Right lobe of liver (tissue), 6 donors: ENCODE measurements around the gene ALOXE3. TPM values are rescaled to one million over a fixed set of nuclear protein-coding genes. Genes with fewer than 3 reads are reported as not detected.

Experiments
- ATAC-seq, 4 donors: fragments of 200-7000 bp; cut with Tn5 transposase; one replicate each; pipeline ENCODE4 v1.9.1; 2020; ENCODE audit warnings: mild to moderate bottlenecking in 4 of 4, moderate library complexity in 4 of 4
- DNase-seq, 3 donors: peaks; one replicate each; pipeline ENCODE4 v3.0.0-alpha.2; 2020
- H3K27ac ChIP-seq, 3 donors: fragments of 200-600 bp; one replicate each; pipeline ENCODE4 v1.8.0; 2022
- H3K27me3 ChIP-seq, 2 donors: fragments of 200-600 bp; one replicate each; pipeline ENCODE4 v1.8.0; 2022
- H3K36me3 ChIP-seq, 4 donors: fragments of 200-600 bp; sonication (generic) in 1 of 4; one replicate each; pipeline versions ENCODE4 v1.5.1 to v1.8.0; 2017 to 2022; ENCODE audit warnings: control low read depth in 1 of 4
- H3K4me1 ChIP-seq, 4 donors: fragments of 200-600 bp; sonication (generic) in 1 of 4; one replicate each; pipeline versions ENCODE4 v1.5.1 to v1.8.0; 2017 to 2022; ENCODE audit warnings: control low read depth in 1 of 4
- H3K4me3 ChIP-seq, 3 donors: fragments of 200-600 bp; one replicate each; pipeline ENCODE4 v1.8.0; 2022
- H3K9me3 ChIP-seq, 4 donors: fragments of 200-600 bp; sonication (generic) in 1 of 4; one replicate each; pipeline versions ENCODE4 v1.5.1 to v1.8.0; 2017 to 2022; ENCODE audit warnings: control low read depth in 1 of 4
- CTCF ChIP-seq, 4 donors: fragments of 200-600 bp in 3 of 4; fragments of 450-650 bp in 1 of 4; IDR thresholded peaks; one replicate each; pipeline versions ENCODE4 v1.5.1 to v1.8.0; 2016 to 2022; ENCODE audit warnings: antibody characterized with exemption in 4 of 4, mild to moderate bottlenecking in 2 of 4
- POLR2A ChIP-seq: fragments of 450-650 bp; IDR thresholded peaks from one replicate; pipeline ENCODE4 v1.6.1; 2017; ENCODE audit warnings: antibody characterized with exemption, mild to moderate bottlenecking
- WGBS: methylation state at CpG from one replicate; pipeline ENCODE4 v1.1.6; 2018; ENCODE audit warnings: low coverage, low lambda C conversion rate; ENCODE audit not compliant: insufficient coverage; ENCODE audit errors: missing lambda C conversion rate; 5-methylcytosine and 5-hydroxymethylcytosine counted together
- intact Hi-C, 2 donors: fragments of 100-400 bp; cut with DNase I; formaldehyde crosslinking; loops; one replicate each; pipeline versions ENCODE4 v1.11.2 to v1.14.1; 2022
- total RNA-seq, 6 experiments: library from RNA; depleted of rRNA in 2 of 6; stranded (reverse); fragments of >200 nt in 2 of 6; fragmentation: NEBNext Ultra II Directional in 3 of 6; extraction: Animal tissue kit (Norgen Biotek cat#: 25700) in 3 of 6; gene quantifications; one replicate each; pipeline versions ENCODE4 v1.1.0 to v1.2.4, GENCODE V29; 2016 to 2023
- donor health status: DM: no; HTN: yes; CAD: no.
- donor health status: DM: no; HTN: no; CAD: no.
- donor health status: DM: no; HTN: no; CAD: no.
- donor health status: DM: no; HTN: yes; CAD: no.
- donor health status: DM: no; HTN: yes; CAD: no.

Gene ALOXE3
- total RNA-seq, 6 experiments from 2014 or later = not detected

GRCh38 chr17:8060274-8060673, 58.0 kb downstream of the ALOXE3 start:
- 5% methylated on average over 10 of the region's 10 CpGs for WGBS

GRCh38 chr17:8059131-8059530, 59.2 kb downstream of the ALOXE3 start:
- peaks cover 0 to 38% (median 6%) of the 10 kb centered on the region in 4 donors for H3K4me1 ChIP-seq
- no peak for TF ChIP-seq POLR2A
- no peak for TF ChIP-seq CTCF (IDR thresholded peaks at IDR 0.05)
- no peaks in the 10 kb centered on the region for H3K36me3 ChIP-seq
- no peak overlapping the region for H3K4me3 ChIP-seq
- H3K9me3 ChIP-seq = peaks cover 0 to 3% (median 0%) of the 10 kb centered on the region in 4 donors
- intact Hi-C loops = no loop called here
- H3K27ac ChIP-seq = no peak overlapping the region
- H3K27me3 ChIP-seq = peaks cover 0 to 17% of the 10 kb centered on the region in 2 donors
- WGBS = 0% methylated on average over 5 of the region's 7 CpGs
- ATAC-seq (peak; percentile 4 to 48 (median 28)), DNase-seq (no peak)

More at GRCh38 chr17:8060274-8060673, 58.0 kb downstream of the ALOXE3 start:
- ATAC-seq (peak; percentile 55 to 70 (median 58)), DNase-seq (no peak)
- Histone ChIP-seq H3K4me3 (no peak overlapping the region), H3K36me3 (no peaks in the 10 kb centered on the region), H3K27ac (no peak overlapping the region), H3K9me3 (peaks cover 0 to 3% (median 0%) of the 10 kb centered on the region in 4 donors), H3K27me3 (peaks cover 0 to 17% of the 10 kb centered on the region in 2 donors), H3K4me1 (peaks cover 0 to 38% (median 6%) of the 10 kb centered on the region in 4 donors)
- no peak for TF ChIP-seq POLR2A
- peak; percentile 70 to 80 (median 75) for TF ChIP-seq CTCF (IDR thresholded peaks at IDR 0.05)
- intact Hi-C loops = loop anchor here in 1 of 2 donors (10.0 kb wide), 1 partner anchor 55 kb away; the partner anchor contains the start of gene ALOXE3

DNA sequence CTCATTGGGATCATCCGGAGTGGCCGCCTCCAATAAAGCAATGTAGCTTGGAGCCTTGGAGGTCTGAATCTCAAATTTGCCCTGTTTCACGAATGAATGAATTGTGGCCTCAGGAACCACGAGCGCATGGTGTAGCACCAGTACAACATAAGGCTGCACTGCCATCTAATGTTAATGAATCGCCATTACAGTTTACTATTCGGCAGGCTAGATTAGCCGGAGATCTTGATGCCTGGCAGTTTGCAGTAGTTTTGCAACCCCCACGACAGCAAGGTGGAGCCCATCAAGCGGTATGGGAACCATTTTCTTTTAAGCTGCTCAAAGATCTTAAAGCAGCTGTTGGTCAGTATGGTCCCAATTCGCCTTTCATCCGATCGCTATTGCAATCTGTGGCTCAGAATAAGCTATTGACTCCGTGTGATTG, 60.6 kb downstream of the ALOXE3 start:
- intact Hi-C loops = no loop called here
- no peak for TF ChIP-seq POLR2A
- peak; percentile 73 to 85 (median 75) for TF ChIP-seq CTCF (IDR thresholded peaks at IDR 0.05)
- peaks cover 0 to 38% (median 6%) of the 10 kb centered on the region in 4 donors for H3K4me1 ChIP-seq
- peaks cover 0 to 17% of the 10 kb centered on the region in 2 donors for H3K27me3 ChIP-seq
- peak; percentile 82 to 85 (median 83) for ATAC-seq
- DNase-seq = no peak
- no peaks in the 10 kb centered on the region for H3K36me3 ChIP-seq
- H3K27ac ChIP-seq = no peak overlapping the region
- H3K4me3 ChIP-seq = no peak overlapping the region
- peaks cover 0 to 3% (median 0%) of the 10 kb centered on the region in 4 donors for H3K9me3 ChIP-seq
- 4% methylated on average over 14 of the region's 14 CpGs for WGBS

- no peak for TF ChIP-seq POLR2A
- TF ChIP-seq CTCF (IDR thresholded peaks at IDR 0.05) = no peak
- no peaks in the 10 kb centered on the region for H3K36me3 ChIP-seq
- WGBS = 43% methylated on average over 17 of the region's 17 CpGs
- DNase-seq (no peak), ATAC-seq (no peak)
- H3K4me1 ChIP-seq = peaks cover 0 to 38% (median 6%) of the 10 kb centered on the region in 4 donors
- peaks cover 0 to 3% (median 0%) of the 10 kb centered on the region in 4 donors for H3K9me3 ChIP-seq
- intact Hi-C loops = no loop called here
- H3K27ac ChIP-seq = no peak overlapping the region
- peaks cover 0 to 13% of the 10 kb centered on the region in 2 donors for H3K27me3 ChIP-seq
- no peak overlapping the region for H3K4me3 ChIP-seq
These were observed 61.2 kb downstream of the ALOXE3 start for GRCh38 chr17:8056976-8057625.
